ENCODE measurements around the gene KRT17.

- no peak for TF ChIP-seq POLR2A (IDR thresholded peaks at IDR 0.05)
- TF ChIP-seq, protein P1, sequence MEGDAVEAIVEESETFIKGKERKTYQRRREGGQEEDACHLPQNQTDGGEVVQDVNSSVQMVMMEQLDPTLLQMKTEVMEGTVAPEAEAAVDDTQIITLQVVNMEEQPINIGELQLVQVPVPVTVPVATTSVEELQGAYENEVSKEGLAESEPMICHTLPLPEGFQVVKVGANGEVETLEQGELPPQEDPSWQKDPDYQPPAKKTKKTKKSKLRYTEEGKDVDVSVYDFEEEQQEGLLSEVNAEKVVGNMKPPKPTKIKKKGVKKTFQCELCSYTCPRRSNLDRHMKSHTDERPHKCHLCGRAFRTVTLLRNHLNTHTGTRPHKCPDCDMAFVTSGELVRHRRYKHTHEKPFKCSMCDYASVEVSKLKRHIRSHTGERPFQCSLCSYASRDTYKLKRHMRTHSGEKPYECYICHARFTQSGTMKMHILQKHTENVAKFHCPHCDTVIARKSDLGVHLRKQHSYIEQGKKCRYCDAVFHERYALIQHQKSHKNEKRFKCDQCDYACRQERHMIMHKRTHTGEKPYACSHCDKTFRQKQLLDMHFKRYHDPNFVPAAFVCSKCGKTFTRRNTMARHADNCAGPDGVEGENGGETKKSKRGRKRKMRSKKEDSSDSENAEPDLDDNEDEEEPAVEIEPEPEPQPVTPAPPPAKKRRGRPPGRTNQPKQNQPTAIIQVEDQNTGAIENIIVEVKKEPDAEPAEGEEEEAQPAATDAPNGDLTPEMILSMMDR (IDR thresholded peaks at IDR 0.05): no peak
Measured at GRCh38 chr17:41663451-41664171, 39.2 kb upstream of the KRT17 start.

All from lower leg skin (tissue), 3 donors.